ENCODE results near the gene PCDHAC1. TPM values are rescaled to one million over a fixed set of nuclear protein-coding genes. Genes with fewer than 3 reads are reported as not detected.
"Not testable (repeated sequence)": the region's sequence is repeated elsewhere in the genome, so short reads cannot be mapped to it uniquely, and the experiment has no call there.

The PCDHAC1 gene, protein sequence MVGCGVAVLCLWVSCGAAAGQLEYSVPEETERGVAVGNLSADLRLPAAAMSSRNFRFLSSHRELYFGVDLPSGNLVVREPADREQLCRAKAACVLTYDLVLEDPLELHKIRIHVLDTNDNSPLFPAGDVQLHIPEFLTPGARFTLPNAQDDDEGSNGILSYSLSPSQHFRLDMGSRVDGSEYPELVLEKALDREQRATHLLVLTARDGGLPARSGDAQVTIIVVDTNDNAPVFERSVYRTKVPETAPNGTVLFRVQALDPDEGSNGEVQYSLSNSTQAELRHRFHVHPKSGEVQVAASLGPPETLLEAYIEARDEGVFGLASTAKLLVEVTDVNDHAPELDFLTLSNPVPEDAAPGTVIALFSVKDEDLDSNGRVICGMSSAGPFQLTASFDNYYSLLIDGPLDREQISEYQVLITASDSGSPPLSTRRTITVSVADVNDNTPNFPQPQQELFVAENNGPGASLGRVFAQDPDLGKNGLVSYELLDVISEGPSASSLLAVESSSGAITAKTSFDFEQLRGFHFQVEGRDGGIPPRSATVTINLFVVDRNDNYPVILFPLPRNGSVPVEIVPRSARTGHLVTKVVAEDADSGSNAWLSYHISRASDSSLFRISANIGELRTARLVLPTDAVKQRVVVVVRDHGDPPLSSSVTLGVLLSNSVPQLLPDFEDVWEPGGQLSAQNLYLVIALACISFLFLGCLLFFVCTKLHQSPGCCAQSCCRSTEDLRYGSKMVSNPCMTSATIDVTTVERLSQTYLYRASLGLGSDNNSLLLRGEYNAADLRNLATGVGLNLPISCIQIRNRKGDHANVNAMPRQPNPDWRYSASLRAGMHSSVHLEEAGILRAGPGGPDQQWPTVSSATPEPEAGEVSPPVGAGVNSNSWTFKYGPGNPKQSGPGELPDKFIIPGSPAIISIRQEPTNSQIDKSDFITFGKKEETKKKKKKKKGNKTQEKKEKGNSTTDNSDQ
- polyA plus RNA-seq (2014; cell fraction: cytosol; rRNA removed), result 0.74 and 1.5 TPM in 2 replicates
- polyA plus RNA-seq (2014; cell fraction: nucleus; rRNA removed), result 1.3 and 1.5 TPM in 2 replicates

DNA sequence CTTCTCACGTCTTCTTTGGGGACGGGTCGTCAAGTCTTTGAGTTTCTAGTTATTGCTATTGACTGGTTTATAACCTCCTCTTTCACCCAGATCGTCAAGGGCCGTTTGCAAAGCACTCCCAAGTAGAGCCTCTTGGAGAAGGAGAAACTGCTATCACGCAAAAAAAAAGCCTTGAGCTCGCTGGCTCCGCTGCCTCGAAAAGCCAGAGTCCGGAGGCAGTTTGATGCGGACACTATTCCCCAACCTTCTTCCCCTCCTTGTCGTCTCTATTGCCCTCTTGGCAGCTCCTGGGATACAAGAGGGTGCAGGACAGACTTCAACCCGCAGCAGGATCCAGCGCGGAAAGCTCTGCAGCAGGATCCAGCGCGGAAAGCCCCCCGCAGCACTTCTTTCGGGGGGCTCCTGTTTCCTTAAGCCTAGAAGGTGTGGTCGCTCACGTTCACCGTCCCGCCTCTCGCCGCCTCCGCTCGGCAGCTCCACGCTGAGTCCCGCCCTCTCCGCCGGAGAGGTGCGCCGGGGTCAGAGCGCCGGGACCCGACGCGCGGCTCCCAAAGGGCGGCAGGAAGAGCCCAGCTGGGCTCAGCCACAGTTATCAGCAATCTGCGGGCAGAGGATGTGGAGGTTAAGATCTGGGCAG lies at the start of gene PCDHAC1:
PCDHAC1 (plus strand) TSS at position 494 of the 637 bp plus-strand sequence. CDS start 594 bp downstream, outside the sequence.
- no peak for DNase-seq (ENCODE audit: low spot score)

DNA sequence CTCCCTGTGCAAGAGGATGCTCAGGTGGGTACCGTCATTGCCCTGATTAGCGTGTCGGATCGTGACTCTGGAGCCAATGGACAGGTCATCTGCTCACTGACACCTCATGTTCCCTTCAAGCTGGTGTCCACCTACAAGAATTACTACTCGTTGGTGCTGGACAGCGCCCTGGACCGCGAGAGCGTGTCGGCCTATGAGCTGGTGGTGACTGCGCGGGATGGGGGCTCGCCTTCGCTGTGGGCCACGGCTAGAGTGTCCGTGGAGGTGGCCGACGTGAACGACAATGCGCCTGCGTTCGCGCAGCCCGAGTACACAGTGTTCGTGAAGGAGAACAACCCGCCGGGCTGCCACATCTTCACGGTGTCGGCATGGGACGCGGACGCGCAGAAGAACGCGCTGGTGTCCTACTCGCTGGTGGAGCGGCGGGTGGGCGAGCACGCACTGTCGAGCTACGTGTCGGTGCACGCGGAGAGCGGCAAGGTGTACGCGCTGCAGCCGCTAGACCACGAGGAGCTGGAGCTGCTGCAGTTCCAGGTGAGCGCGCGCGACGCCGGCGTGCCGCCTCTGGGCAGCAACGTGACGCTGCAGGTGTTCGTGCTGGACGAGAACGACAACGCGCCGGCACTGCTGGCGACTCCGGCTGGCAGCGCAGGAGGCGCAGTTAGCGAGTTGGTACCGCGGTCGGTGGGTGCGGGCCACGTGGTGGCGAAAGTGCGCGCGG lies 49.4 kb upstream of the PCDHAC1 start:
- DNase-seq (ENCODE audit: low spot score), result not testable (repeated sequence)

DNA sequence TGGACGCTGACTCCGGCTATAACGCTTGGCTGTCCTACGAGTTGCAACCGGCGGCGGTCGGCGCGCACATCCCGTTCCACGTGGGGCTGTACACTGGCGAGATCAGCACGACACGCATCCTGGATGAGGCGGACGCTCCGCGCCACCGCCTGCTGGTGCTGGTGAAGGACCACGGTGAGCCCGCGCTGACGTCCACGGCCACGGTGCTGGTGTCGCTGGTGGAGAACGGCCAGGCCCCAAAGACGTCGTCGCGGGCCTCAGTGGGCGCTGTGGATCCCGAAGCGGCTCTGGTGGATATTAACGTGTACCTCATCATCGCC lies 48.9 kb upstream of the PCDHAC1 start:
- no peak for DNase-seq (ENCODE audit: low spot score)

DNA sequence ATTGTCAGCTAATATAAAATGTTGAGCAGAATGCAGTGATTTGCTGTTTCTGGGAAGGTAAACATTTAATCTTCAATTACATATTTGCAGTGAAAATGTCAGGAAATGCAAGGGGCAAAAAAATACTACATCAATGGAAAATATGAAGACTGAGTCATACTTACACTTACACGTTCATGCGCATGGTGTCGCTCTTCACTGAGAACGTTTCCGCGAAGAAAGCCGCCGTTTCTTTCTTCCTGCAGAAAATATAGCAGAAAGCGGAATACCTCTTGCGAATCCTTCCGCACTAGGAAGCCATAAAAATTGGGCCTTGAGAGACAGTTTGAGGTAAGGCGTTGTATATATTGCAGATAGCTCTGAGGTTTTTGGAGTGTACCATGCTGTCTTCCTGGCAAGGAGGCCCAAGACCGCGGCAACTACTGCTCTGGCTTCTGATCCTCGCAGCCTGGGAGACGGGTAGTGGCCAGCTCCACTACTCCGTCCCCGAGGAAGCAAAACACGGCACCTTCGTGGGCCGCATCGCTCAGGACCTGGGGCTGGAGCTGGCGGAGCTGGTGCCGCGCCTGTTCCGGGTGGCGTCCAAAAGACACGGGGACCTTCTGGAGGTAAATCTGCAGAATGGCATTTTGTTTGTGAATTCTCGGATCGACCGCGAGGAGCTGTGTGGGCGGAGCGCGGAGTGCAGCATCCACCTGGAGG lies 44.1 kb upstream of the PCDHAC1 start, which contains the start of gene PCDHA13:
PCDHA13 (plus strand) TSS at position 236 of the 702 bp plus-strand sequence; CDS start at position 381, 145 bp downstream.
- DNase-seq (ENCODE audit: low spot score), result no peak

DNA sequence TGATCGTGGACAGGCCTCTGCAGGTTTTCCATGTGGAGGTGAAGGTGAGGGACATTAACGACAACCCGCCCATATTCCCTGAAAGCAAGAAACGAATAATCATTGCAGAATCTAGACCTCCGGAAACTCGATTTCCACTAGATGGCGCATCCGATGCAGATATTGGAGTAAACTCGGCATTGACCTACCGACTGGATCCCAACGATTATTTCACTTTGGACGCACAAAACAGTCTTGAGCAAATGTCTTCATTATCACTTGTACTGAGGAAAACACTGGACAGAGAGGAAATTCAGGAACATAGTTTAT lies 43.6 kb upstream of the PCDHAC1 start:
- DNase-seq (ENCODE audit: low spot score), result peak; percentile 15

DNA sequence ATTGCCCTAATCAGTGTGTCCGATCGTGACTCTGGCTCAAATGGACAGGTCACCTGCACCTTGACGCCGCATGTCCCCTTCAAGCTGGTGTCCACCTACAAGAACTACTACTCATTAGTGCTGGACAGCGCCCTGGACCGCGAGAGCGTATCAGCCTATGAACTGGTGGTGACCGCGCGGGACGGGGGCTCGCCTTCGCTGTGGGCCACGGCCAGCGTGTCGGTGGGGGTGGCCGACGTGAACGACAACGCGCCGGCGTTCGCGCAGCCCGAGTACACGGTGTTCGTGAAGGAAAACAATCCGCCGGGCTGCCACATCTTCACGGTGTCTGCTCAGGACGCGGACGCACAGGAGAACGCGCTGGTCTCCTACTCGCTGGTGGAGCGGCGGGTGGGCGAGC lies 42.7 kb upstream of the PCDHAC1 start:
- no peak for DNase-seq (ENCODE audit: low spot score)

DNA sequence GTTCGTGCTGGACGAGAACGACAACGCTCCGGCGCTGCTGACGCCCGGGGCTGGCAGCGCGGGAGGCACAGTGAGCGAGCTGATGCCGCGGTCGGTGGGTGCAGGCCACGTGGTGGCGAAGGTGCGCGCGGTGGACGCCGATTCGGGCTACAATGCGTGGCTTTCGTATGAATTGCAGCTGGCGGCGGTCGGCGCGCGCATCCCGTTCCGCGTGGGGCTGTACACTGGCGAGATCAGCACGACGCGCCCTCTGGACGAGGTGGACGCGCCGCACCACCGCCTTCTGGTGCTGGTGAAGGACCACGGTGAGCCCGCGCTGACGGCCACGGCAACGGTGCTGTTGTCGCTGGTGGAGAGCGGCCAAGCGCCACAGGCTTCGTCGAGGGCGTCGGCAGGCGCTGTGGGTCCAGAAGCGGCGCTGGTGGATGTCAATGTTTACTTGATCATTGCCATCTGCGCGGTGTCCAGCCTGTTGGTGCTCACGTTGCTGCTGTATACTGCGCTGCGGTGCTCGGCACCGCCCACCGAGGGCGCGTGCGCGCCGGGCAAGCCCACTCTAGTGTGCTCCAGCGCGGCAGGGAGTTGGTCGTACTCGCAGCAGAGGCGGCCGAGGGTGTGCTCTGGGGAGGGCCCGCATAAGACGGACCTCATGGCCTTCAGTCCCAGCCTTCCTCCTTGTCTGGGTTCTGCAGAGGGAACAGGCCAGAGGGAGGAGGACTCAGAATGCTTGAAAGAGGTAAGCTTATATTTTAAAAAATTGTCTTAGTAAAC lies 42.0 kb upstream of the PCDHAC1 start:
- DNase-seq (ENCODE audit: low spot score), result no peak

DNA sequence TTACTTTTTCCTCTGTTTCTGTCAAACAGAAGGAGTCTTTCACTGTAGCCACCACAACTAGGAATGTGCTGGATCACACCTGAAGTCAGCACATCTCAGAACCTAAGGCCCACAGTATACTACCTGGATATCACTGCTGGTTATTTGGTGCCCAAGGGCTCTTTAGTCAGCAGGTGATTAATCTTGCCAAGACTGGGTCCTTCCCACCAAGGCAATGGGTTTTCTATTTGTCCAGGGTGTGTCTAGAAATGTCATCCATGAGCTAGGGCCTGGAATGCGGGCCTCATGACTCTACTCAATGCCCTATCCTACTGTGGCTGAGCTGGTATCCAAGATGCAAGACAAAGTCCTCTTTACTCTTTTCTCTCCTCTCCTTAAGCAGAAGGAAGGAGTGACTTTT lies 9.8 kb upstream of the PCDHAC1 start:
- no peak for DNase-seq (ENCODE audit: low spot score)

DNA sequence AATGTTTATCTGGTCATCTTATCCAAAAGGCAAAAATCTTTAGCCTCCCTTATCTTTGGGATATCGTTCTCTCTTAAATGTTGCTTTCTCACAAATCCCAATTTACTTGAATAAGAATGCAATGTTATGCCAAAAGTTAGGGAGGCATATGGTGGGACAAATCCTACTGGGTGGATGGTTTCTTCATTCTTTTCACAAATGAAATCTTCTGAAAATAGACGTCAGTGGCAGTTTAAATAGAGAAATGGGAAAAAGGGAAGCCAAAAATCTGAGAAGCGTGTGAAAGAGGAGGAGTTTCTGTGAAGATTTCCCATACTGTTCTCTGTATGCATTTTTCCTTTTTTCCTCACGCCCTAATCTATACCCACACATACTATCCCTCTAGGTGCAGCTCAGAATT lies 2.5 kb upstream of the PCDHAC1 start:
- no peak for DNase-seq (ENCODE audit: low spot score)

DNA sequence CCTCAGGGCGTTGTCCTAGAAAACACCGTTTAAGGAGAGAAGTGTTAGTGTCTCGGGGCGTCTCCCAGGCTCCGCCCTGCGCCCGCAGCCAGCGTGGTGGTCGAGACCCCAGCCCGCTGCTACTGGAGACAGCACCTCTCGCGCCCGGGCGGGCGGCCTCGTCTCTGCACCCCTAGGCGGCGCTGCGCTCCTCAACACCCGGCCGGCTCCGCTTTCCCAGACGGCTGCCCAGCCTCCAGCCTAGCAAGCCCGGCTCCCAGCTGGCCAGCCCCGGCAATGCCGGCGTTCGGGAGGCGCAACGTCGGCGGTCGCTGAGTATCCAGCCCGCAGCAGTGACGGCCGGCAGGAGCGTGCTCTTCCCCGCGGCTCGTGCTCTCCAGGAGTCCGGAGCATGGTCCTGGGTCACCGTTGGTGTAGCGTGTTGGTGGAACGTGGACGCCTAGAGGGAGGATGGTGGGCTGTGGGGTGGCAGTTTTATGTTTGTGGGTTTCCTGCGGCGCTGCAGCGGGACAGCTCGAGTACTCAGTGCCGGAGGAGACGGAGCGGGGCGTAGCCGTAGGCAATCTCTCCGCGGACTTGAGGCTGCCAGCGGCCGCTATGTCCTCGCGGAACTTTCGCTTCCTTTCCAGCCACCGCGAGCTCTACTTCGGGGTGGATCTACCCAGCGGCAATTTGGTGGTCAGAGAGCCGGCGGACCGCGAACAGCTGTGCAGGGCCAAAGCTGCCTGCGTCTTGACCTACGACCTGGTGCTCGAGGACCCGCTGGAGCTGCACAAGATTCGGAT lies 536 bp downstream of the PCDHAC1 start:
- peak; percentile 78 for DNase-seq (ENCODE audit: low spot score)

DNA sequence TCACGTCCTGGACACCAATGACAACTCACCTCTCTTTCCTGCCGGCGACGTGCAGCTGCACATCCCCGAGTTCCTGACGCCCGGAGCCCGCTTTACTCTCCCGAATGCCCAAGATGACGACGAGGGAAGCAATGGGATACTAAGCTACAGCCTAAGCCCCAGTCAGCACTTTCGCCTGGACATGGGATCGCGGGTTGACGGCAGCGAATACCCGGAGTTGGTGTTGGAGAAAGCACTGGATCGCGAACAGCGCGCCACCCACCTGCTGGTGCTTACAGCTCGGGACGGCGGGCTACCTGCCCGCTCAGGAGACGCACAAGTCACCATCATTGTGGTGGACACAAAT lies 1.1 kb downstream of the PCDHAC1 start:
- DNase-seq (ENCODE audit: low spot score), result no peak

DNA sequence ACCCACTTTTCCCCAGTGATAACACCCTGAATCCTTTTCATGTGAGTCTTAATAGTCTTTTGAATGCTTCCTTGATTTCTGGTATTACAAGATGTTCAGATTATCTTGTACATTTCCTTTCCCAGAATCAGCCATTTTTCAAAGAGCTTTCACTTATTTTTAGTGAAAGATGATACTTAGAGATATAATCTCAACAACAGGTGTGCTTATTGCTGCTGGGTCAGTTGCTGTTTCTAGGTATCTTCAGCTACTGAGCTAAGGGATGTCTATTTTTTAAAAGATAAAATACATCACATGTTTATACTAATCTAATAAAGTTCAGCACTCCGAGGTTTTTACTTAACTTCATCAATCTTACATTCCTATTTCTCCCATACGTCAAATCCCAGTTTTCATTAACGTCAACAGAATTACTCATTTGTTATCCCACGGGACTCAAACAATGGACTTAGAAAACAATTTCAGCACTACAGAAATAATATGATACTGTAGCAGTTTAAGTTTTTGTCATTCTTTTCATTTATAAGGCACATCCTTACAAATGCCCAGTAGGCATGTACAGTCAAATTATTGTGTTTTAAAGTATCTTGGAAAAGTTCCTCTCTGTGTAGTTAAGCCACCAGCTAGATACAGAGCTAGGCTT lies 9.0 kb downstream of the PCDHAC1 start:
- DNase-seq (ENCODE audit: low spot score), result peak; percentile 15

DNA sequence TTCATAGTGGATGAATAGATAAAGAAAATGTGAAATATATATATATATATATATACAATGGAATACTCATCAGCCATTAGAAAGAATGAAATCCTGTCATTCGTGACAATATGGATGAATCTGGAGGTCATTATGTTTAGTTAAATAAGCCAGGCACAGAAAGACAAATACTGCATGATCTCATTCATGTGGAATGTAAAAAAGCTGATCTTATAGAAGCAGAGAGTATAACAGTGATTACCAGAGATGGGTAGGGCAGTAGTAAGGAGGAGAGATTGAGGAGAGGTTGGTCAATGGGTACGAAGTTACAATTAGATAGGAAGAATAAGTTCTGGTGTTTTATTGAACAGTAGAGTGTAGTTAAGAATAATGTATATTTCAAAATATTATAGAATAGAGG lies 20.5 kb downstream of the PCDHAC1 start:
- DNase-seq (ENCODE audit: low spot score), result no peak

DNA sequence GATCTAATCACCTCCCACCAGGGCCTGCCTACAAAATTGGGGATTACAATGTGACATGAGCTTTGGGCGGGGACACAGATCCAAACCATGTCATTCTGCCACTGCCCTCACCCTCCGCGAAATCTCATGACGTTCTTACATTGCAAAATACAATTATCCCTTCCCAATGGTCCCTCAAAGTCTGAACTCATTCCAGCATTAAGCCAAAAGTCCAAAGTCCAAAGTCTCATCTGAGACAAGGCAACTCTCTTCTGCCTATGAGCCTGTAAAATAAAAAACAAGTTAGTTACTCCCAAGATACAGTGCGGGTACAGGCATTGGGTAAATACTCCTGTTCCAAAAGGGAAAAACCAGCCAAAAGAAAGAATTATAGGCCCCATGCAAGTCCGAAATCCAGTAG lies 25.5 kb downstream of the PCDHAC1 start:
- DNase-seq (ENCODE audit: low spot score), result no peak

DNA sequence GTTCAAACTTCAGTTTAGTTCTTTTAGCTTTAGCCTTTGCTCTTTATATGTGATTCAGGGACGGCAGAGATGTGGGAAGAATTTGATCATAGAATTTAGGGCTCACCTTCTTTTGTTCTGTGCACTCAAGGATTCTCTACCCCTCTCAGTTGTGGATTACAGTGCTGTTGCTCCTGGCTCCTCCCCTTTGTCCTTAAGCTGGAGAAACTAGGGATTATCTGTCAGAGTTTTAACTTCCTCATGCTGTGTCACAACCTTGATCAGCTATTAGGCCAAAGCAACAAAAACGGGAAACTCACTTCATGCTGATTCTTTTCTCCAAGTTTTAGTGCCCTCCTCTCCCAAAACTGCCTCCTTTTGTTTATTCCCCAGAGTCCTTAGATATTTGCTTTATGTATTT lies 27.1 kb downstream of the PCDHAC1 start:
- no peak for DNase-seq (ENCODE audit: low spot score)

DNA sequence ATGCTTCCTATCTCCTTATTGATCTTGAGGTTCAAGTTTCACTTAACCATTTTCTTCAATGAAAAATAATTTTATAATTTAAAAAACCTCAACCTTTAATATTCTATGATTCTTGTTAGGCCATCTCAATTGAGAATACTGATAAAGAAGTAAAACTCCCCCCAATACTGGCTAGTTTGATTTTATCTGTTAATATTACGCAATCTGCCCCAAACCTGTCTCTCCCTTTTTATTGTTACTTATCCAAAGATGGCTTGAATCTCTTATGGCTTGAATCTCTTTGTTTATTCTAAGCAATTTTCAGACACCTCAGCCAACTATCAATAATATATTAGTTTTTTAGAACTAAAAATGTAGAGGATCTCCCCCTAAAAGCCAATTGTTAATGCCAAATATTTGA lies 36.1 kb downstream of the PCDHAC1 start:
- no peak for DNase-seq (ENCODE audit: low spot score)

DNA sequence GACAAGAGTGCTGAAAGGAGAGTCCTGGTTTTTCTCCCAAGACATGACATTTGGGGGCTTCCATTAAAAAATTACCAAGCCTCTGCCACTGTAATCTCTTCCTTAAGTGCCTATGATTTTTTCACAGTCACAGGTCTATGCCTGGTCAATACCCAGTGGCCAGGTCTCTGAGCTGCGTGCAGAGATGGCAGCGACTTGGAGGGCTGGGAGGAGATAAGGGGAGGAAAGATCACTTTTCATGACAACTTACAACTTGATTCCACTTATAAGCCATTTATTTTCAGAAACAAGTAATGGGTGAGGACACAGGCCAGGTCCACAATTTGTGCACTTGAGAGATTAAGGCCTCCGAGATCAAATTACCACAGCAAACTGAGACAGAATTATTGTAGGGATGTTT lies 38.3 kb downstream of the PCDHAC1 start:
- peak; percentile 99 for DNase-seq (ENCODE audit: low spot score)

DNA sequence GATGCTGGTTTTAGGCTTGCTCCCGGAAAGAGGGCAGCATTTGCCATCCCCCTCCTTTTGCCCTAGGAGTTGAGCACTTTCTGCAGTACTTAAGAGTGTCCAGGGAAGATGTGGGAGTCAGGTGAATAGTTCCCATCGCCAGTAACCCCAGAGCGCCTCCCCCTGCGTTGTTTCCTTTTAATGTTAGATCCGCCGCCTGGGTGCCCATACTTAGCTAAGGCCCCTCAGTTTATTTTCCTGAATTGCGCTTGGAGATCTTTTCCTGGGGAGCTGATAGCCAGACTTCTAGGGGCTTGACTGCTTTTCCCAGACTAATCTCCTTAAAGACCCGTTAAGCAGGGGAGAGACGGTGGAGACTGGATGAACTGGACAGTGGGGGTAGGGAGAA lies 39.8 kb downstream of the PCDHAC1 start:
- no peak for DNase-seq (ENCODE audit: low spot score)

Data from SK-N-DZ (cell line).